GM12864 (cell line): ENCODE measurements around the gene RALA.

Experiments
- DNase-seq: peaks from one replicate; pipeline ENCODE4 v3.0.0-alpha.2; 2011; ENCODE audit warnings: low read depth
- H3K4me3 ChIP-seq: 2 replicates; pipeline ENCODE4 v1.5.1; 2011; ENCODE audit warnings: mild to moderate bottlenecking, low read depth, low read length, control low read depth
- TF ChIP-seq, protein P1 (sequence below): IDR thresholded peaks from 2 replicates; pipeline ENCODE4 v1.5.1; 2011; ENCODE audit warnings: low read depth, mild to moderate bottlenecking, moderate library complexity, low read length, control low read depth, inconsistent platforms; ENCODE audit errors: missing control alignments

The RALA gene

GRCh38 chr7:39695852-39696586 is 72.6 kb downstream of the RALA start:
- no peak for DNase-seq
- TF ChIP-seq, protein P1, sequence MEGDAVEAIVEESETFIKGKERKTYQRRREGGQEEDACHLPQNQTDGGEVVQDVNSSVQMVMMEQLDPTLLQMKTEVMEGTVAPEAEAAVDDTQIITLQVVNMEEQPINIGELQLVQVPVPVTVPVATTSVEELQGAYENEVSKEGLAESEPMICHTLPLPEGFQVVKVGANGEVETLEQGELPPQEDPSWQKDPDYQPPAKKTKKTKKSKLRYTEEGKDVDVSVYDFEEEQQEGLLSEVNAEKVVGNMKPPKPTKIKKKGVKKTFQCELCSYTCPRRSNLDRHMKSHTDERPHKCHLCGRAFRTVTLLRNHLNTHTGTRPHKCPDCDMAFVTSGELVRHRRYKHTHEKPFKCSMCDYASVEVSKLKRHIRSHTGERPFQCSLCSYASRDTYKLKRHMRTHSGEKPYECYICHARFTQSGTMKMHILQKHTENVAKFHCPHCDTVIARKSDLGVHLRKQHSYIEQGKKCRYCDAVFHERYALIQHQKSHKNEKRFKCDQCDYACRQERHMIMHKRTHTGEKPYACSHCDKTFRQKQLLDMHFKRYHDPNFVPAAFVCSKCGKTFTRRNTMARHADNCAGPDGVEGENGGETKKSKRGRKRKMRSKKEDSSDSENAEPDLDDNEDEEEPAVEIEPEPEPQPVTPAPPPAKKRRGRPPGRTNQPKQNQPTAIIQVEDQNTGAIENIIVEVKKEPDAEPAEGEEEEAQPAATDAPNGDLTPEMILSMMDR, result no peak
- H3K4me3 ChIP-seq, result no peak overlapping the region

DNA sequence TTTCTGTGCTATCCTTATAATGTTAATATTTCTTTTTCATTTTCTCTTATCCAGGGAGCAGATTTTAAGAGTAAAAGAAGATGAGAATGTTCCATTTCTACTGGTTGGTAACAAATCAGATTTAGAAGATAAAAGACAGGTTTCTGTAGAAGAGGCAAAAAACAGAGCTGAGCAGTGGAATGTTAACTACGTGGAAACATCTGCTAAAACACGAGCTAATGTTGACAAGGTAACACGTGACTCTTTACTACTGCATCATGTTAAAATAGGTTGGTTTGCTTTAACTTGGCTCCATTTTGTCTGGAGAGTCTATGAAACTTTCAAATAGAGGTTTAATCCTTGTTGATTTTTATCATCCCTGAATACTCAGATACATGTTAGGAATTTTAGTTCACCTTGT is 73.3 kb downstream of the RALA start:
- TF ChIP-seq, protein P1, result no peak
- DNase-seq, result no peak
- no peak overlapping the region for H3K4me3 ChIP-seq

- no peak for DNase-seq
- TF ChIP-seq, protein P1, result no peak
- no peak overlapping the region for H3K4me3 ChIP-seq
Measured at GRCh38 chr7:39697483-39697882, 74.1 kb downstream of the RALA start.

GRCh38 chr7:39700165-39700564 is 76.8 kb downstream of the RALA start:
- H3K4me3 ChIP-seq, result no peak overlapping the region
- TF ChIP-seq, protein P1, result no peak
- DNase-seq, result no peak

- TF ChIP-seq, protein P1, result no peak
- DNase-seq, result no peak
- H3K4me3 ChIP-seq, result no peak overlapping the region
Measured at GRCh38 chr7:39700932-39701331, 77.6 kb downstream of the RALA start.

- no peak for DNase-seq
- TF ChIP-seq, protein P1, result no peak
- no peak overlapping the region for H3K4me3 ChIP-seq
Measured at GRCh38 chr7:39702133-39702532, 78.8 kb downstream of the RALA start.

DNA sequence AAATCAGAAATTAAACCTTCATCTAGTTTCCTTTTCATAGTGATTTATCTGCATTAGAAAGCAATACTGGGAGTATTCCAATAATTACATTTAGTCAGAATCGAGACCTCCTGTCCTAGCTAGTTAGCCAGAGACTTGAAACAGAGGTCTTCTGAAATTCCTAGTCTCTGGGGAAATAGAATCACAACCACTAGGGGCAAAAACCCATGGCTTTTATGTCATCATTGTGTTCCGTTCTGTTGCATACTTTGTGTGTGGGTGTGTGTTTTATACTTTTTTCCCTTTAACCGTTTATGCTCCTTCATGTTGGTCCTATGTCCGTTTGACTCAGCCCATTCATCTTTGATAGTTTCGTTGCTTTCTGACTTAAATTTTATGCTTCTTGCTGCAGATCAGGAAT is 79.8 kb downstream of the RALA start:
- no peak for DNase-seq
- H3K4me3 ChIP-seq, result no peak overlapping the region
- TF ChIP-seq, protein P1, result no peak
